SK-N-SH (cell line): ENCODE measurements around the gene DCXR. TPM values are rescaled to one million over a fixed set of nuclear protein-coding genes. Genes with fewer than 3 reads are reported as not detected.

Source experiments
- CTCF ChIA-PET: fragments of 300-600, 350-600 bp; formaldehyde crosslinking; extraction: SDS; loops from one replicate; lab custom pipeline; 2021; lab: Yijun Ruan, JAX
- POLR2A ChIA-PET: fragments of 350-600 bp; sonication (Branson Sonifier 250); formaldehyde crosslinking; extraction: SDS; loops from one replicate; lab custom pipeline; 2020; ENCODE audit warnings: antibody characterized with exemption, inconsistent platforms; lab: Yijun Ruan, JAX
- DNase-seq: peaks from one replicate; pipeline ENCODE4 v3.0.0; 2012
- H2AFZ ChIP-seq: fragments of 200-600 bp; sonication (generic); 2 replicates; pipeline ENCODE4 v1.8.1; 2016; ENCODE audit warnings: antibody characterized with exemption, mild to moderate bottlenecking, low read depth
- H3F3A ChIP-seq: fragments of 200-600 bp; sonication (generic); replicated peaks from 2 replicates; pipeline ENCODE3; 2016; ENCODE audit warnings: antibody characterized with exemption, mild to moderate bottlenecking; ENCODE audit not compliant: insufficient read depth
- H3K27ac ChIP-seq, 2 experiments: fragments of 200-500 bp in 1 of 2; fragments of 200-600 bp in 1 of 2; sonication (Bioruptor generic) in 1 of 2; sonication (generic), shearing (Covaris generic) in 1 of 2; 2 replicates each; pipeline versions ENCODE4 v1.5.1 to v1.6.1; 2014 to 2016; ENCODE audit warnings: low read depth in 2 of 2, inconsistent platforms in 1 of 2, low read length in 1 of 2, mild to moderate bottlenecking in 1 of 2, mixed read lengths in 1 of 2
- H3K27me3 ChIP-seq: fragments of 200-600 bp; sonication (generic), shearing (Covaris generic); 2 replicates; pipeline ENCODE4 v1.6.1; 2016; ENCODE audit warnings: mixed run types; ENCODE audit not compliant: insufficient read depth
- H3K36me3 ChIP-seq, 2 experiments: fragments of 200-500 bp in 1 of 2; fragments of 200-600 bp in 1 of 2; sonication (Bioruptor generic) in 1 of 2; sonication (generic) in 1 of 2; replicated peaks in 1 of 2; 2 replicates each; pipeline versions ENCODE3 to v1.5.1; 2014 to 2016; ENCODE audit warnings: low read length in 1 of 2, mild to moderate bottlenecking in 1 of 2; ENCODE audit not compliant: insufficient read depth in 2 of 2, control insufficient read depth in 1 of 2
- H3K4me1 ChIP-seq, 2 experiments: fragments of 200-500 bp in 1 of 2; fragments of 200-600 bp in 1 of 2; sonication (Bioruptor generic) in 1 of 2; sonication (generic), shearing (Covaris generic) in 1 of 2; 2 replicates each; pipeline versions ENCODE4 v1.5.1 to v1.6.1; 2014 to 2016; ENCODE audit warnings: low read depth in 1 of 2, low read length in 1 of 2, mixed run types in 1 of 2; ENCODE audit not compliant: insufficient read depth in 2 of 2, control insufficient read depth in 1 of 2
- H3K4me2 ChIP-seq: fragments of 200-600 bp; sonication (generic), shearing (Covaris generic); 2 replicates; pipeline ENCODE4 v1.6.1; 2017; ENCODE audit warnings: mixed run types
- H3K4me3 ChIP-seq, 2 experiments: fragments of 200-500 bp in 1 of 2; fragments of 200-600 bp in 1 of 2; sonication (Bioruptor generic) in 1 of 2; sonication (generic), shearing (Covaris generic) in 1 of 2; 2 replicates each; pipeline versions ENCODE4 v1.5.1 to v1.8.1; 2014 to 2016; ENCODE audit warnings: low read depth in 2 of 2, inconsistent platforms in 1 of 2, low read length in 1 of 2, mild to moderate bottlenecking in 1 of 2, mixed read lengths in 1 of 2, moderate library complexity in 1 of 2
- H3K79me2 ChIP-seq: fragments of 200-600 bp; sonication (generic); 2 replicates; pipeline ENCODE4 v1.8.1; 2017; ENCODE audit warnings: mild to moderate bottlenecking; ENCODE audit not compliant: insufficient read depth
- H3K9ac ChIP-seq: fragments of 200-600 bp; sonication (generic); 2 replicates; pipeline ENCODE4 v1.6.1; 2017; ENCODE audit warnings: mixed run types
- H3K9me2 ChIP-seq: fragments of 200-600 bp; sonication (generic); 2 replicates; pipeline ENCODE4 v1.6.1; 2017; ENCODE audit warnings: mixed run types
- H3K9me3 ChIP-seq: fragments of 200-600 bp; sonication (generic); 2 replicates; pipeline ENCODE4 v1.6.1; 2017; ENCODE audit warnings: mixed run types, mild to moderate bottlenecking, moderate library complexity
- H4K20me1 ChIP-seq: fragments of 200-600 bp; sonication (generic); 2 replicates; pipeline ENCODE4 v1.6.1; 2017; ENCODE audit warnings: mild to moderate bottlenecking, mixed run types; ENCODE audit not compliant: insufficient read depth
- CHD2 ChIP-seq: fragments of 150-350 bp; IDR thresholded peaks from 2 replicates; pipeline ENCODE4 v1.6.1; 2018; ENCODE audit warnings: low read length; ENCODE audit not compliant: partially characterized antibody
- EZH2phosphoT487 ChIP-seq: fragments of 200-600 bp; sonication (generic); IDR thresholded peaks from 2 replicates; pipeline ENCODE4 v1.6.1; 2017; ENCODE audit warnings: low read depth, mixed run types, mild to moderate bottlenecking, antibody characterized with exemption, moderate library complexity, borderline replicate concordance
- FOSL2 ChIP-seq: IDR thresholded peaks from 2 replicates; pipeline ENCODE4 v1.4.0; 2012; ENCODE audit warnings: low read depth, mild to moderate bottlenecking, moderate library complexity, borderline replicate concordance
- FOXM1 ChIP-seq: IDR thresholded peaks from 2 replicates; pipeline ENCODE4 v1.4.0; 2012; ENCODE audit warnings: low read depth, mild to moderate bottlenecking
- MEF2A ChIP-seq: IDR thresholded peaks from 2 replicates; pipeline ENCODE4 v1.4.0; 2012; ENCODE audit warnings: low read depth, borderline replicate concordance
- MXI1 ChIP-seq: IDR thresholded peaks from 2 replicates; pipeline ENCODE4 v1.6.1; 2012; ENCODE audit warnings: mild to moderate bottlenecking, low read depth, low read length, improper control_type of control experiment
- NFIC ChIP-seq: IDR thresholded peaks from 2 replicates; pipeline ENCODE4 v1.4.0; 2012; ENCODE audit warnings: borderline replicate concordance
- POLR2AphosphoS5 ChIP-seq: IDR thresholded peaks from 2 replicates; pipeline ENCODE4 v1.6.1; 2012; ENCODE audit warnings: low read depth, low read length
- RCOR1 ChIP-seq: fragments of 150-350 bp; IDR thresholded peaks from 2 replicates; pipeline ENCODE4 v1.6.1; 2017; ENCODE audit warnings: antibody characterized with exemption, low read length
- RFX5 ChIP-seq: IDR thresholded peaks from 2 replicates; pipeline ENCODE4 v1.6.1; 2012; ENCODE audit warnings: mild to moderate bottlenecking, improper control_type of control experiment, low read length
- RXRA ChIP-seq: IDR thresholded peaks from 2 replicates; pipeline ENCODE4 v1.4.0; 2012; ENCODE audit warnings: low read depth, mild to moderate bottlenecking, borderline replicate concordance
- SIN3A ChIP-seq: IDR thresholded peaks from 2 replicates; pipeline ENCODE4 v1.6.1; 2012; ENCODE audit warnings: low read depth, mild to moderate bottlenecking, low read length, moderate library complexity, borderline replicate concordance
- SMC3 ChIP-seq: IDR thresholded peaks from 2 replicates; pipeline ENCODE4 v1.6.1; 2012; ENCODE audit warnings: low read depth, low read length, improper control_type of control experiment
- WGBS: methylation state at CpG from one replicate; pipeline ENCODE4 v1.1.6; 2017; ENCODE audit warnings: low lambda C conversion rate; 5-methylcytosine and 5-hydroxymethylcytosine counted together
- polyA plus RNA-seq, 3 experiments: library from polyadenylated mRNA; depleted of rRNA; stranded (reverse); fragments of >200 nt; gene quantifications; 2 replicates each; pipeline ENCODE4 v1.2.3, GENCODE V29; 2012
- TF ChIP-seq, protein P1 (sequence below): IDR thresholded peaks from 2 replicates; pipeline ENCODE4 v1.4.0; 2012; ENCODE audit warnings: low read depth, borderline replicate concordance
- TF ChIP-seq, protein P2 (sequence below): IDR thresholded peaks from 2 replicates; pipeline ENCODE4 v1.6.1; 2012; ENCODE audit warnings: mild to moderate bottlenecking, low read depth, low read length, moderate library complexity
- TF ChIP-seq, protein P3 (sequence below): fragments of 150-350 bp; IDR thresholded peaks from 2 replicates; pipeline ENCODE4 v1.6.1; 2016; ENCODE audit warnings: mild to moderate bottlenecking, low read depth, low read length
- TF ChIP-seq, protein P4 (sequence below): fragments of 200-600 bp; sonication (generic); IDR thresholded peaks from 2 replicates; pipeline ENCODE4 v1.6.1; 2017; ENCODE audit warnings: antibody characterized with exemption, mild to moderate bottlenecking, moderate library complexity
- TF ChIP-seq, protein P5 (sequence below): IDR thresholded peaks from 2 replicates; pipeline ENCODE4 v1.4.0; 2012; ENCODE audit warnings: low read depth
- TF ChIP-seq, protein P6 (sequence below): IDR thresholded peaks from 2 replicates; pipeline ENCODE4 v1.4.0; 2012; ENCODE audit warnings: low read depth, borderline replicate concordance

The DCXR gene
- polyA plus RNA-seq, 1 of the 3 experiments (the other 2 are of a cell fraction): 190 TPM

DNA sequence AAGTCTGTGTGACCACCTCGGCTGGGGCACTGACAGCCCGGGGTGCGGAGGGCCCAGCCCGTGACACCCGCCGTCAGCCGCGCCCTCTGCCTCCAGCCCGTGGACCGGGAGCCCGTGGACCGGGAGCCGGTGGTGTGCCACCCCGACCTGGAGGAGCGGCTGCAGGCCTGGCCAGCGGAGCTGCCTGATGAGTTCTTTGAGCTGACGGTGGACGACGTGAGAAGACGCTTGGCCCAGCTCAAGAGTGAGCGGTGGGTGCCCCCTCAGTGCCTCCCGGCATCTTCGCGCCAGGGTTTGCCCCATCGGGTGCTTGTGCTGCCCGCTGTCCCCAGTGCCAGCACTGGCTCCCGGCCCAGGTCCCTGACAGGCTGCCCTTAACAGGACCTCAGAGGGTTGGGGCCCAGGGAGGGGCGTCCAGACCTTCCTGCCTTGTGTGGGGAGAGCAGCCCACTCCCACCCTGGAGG is 28.5 kb downstream of the DCXR start:
- no peaks in the 10 kb centered on the region for H3K36me3 ChIP-seq
- ChIA-PET POLR2A (no interaction called here), CTCF (interaction anchor here (0.7 to 35.7 kb wide), 4 partner anchors 13 to 43 kb away, joined by 3 to 1216 read pairs (median 36); partner anchors contain the start of genes CENPX, LRRC45 and NOTUM)
- no peak overlapping the region for H3K4me3 ChIP-seq
- H3K79me2 ChIP-seq: peaks cover 5% of the 10 kb centered on the region; the same call in 1 of the 2 replicates
- peaks cover 6% of the 10 kb centered on the region for H3F3A ChIP-seq
- H3K9me3 ChIP-seq: no peaks in the 10 kb centered on the region
- DNase-seq: no peak
- peaks cover 29 to 31% of the 10 kb centered on the region in 2 experiments; a peak in 3 of 4 replicates for H3K4me1 ChIP-seq
- H3K9ac ChIP-seq: no peak overlapping the region
- H2AFZ ChIP-seq: no peak overlapping the region
- H3K9me2 ChIP-seq: no peaks in the 10 kb centered on the region
- H3K4me2 ChIP-seq: no peak overlapping the region
- TF ChIP-seq SIN3A (no peak), RCOR1 (no peak), FOSL2 (no peak), EZH2phosphoT487 (no peak), FOXM1 (no peak), RXRA (no peak), MEF2A (no peak), SMC3 (no peak), POLR2AphosphoS5 (no peak), NFIC (no peak), MXI1 (no peak), RFX5 (no peak), CHD2 (no peak)
- TF ChIP-seq, protein P1, sequence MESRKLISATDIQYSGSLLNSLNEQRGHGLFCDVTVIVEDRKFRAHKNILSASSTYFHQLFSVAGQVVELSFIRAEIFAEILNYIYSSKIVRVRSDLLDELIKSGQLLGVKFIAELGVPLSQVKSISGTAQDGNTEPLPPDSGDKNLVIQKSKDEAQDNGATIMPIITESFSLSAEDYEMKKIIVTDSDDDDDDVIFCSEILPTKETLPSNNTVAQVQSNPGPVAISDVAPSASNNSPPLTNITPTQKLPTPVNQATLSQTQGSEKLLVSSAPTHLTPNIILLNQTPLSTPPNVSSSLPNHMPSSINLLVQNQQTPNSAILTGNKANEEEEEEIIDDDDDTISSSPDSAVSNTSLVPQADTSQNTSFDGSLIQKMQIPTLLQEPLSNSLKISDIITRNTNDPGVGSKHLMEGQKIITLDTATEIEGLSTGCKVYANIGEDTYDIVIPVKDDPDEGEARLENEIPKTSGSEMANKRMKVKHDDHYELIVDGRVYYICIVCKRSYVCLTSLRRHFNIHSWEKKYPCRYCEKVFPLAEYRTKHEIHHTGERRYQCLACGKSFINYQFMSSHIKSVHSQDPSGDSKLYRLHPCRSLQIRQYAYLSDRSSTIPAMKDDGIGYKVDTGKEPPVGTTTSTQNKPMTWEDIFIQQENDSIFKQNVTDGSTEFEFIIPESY: no peak
- TF ChIP-seq, protein P2, sequence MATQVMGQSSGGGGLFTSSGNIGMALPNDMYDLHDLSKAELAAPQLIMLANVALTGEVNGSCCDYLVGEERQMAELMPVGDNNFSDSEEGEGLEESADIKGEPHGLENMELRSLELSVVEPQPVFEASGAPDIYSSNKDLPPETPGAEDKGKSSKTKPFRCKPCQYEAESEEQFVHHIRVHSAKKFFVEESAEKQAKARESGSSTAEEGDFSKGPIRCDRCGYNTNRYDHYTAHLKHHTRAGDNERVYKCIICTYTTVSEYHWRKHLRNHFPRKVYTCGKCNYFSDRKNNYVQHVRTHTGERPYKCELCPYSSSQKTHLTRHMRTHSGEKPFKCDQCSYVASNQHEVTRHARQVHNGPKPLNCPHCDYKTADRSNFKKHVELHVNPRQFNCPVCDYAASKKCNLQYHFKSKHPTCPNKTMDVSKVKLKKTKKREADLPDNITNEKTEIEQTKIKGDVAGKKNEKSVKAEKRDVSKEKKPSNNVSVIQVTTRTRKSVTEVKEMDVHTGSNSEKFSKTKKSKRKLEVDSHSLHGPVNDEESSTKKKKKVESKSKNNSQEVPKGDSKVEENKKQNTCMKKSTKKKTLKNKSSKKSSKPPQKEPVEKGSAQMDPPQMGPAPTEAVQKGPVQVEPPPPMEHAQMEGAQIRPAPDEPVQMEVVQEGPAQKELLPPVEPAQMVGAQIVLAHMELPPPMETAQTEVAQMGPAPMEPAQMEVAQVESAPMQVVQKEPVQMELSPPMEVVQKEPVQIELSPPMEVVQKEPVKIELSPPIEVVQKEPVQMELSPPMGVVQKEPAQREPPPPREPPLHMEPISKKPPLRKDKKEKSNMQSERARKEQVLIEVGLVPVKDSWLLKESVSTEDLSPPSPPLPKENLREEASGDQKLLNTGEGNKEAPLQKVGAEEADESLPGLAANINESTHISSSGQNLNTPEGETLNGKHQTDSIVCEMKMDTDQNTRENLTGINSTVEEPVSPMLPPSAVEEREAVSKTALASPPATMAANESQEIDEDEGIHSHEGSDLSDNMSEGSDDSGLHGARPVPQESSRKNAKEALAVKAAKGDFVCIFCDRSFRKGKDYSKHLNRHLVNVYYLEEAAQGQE: no peak
- TF ChIP-seq, protein P3, sequence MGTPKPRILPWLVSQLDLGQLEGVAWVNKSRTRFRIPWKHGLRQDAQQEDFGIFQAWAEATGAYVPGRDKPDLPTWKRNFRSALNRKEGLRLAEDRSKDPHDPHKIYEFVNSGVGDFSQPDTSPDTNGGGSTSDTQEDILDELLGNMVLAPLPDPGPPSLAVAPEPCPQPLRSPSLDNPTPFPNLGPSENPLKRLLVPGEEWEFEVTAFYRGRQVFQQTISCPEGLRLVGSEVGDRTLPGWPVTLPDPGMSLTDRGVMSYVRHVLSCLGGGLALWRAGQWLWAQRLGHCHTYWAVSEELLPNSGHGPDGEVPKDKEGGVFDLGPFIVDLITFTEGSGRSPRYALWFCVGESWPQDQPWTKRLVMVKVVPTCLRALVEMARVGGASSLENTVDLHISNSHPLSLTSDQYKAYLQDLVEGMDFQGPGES: no peak
- TF ChIP-seq, protein P4, sequence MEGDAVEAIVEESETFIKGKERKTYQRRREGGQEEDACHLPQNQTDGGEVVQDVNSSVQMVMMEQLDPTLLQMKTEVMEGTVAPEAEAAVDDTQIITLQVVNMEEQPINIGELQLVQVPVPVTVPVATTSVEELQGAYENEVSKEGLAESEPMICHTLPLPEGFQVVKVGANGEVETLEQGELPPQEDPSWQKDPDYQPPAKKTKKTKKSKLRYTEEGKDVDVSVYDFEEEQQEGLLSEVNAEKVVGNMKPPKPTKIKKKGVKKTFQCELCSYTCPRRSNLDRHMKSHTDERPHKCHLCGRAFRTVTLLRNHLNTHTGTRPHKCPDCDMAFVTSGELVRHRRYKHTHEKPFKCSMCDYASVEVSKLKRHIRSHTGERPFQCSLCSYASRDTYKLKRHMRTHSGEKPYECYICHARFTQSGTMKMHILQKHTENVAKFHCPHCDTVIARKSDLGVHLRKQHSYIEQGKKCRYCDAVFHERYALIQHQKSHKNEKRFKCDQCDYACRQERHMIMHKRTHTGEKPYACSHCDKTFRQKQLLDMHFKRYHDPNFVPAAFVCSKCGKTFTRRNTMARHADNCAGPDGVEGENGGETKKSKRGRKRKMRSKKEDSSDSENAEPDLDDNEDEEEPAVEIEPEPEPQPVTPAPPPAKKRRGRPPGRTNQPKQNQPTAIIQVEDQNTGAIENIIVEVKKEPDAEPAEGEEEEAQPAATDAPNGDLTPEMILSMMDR: no peak
- TF ChIP-seq, protein P5, sequence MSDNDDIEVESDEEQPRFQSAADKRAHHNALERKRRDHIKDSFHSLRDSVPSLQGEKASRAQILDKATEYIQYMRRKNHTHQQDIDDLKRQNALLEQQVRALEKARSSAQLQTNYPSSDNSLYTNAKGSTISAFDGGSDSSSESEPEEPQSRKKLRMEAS: no peak
- TF ChIP-seq, protein P6, sequence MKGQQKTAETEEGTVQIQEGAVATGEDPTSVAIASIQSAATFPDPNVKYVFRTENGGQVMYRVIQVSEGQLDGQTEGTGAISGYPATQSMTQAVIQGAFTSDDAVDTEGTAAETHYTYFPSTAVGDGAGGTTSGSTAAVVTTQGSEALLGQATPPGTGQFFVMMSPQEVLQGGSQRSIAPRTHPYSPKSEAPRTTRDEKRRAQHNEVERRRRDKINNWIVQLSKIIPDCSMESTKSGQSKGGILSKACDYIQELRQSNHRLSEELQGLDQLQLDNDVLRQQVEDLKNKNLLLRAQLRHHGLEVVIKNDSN: no peak
- 97% methylated on average over 20 of the region's 28 CpGs for WGBS
- H3K27me3 ChIP-seq: no peaks in the 10 kb centered on the region
- no peaks in the 10 kb centered on the region for H4K20me1 ChIP-seq
- H3K27ac ChIP-seq: no peak overlapping the region
